Adrenal gland (tissue), 5 donors: ENCODE data around the gene PIGN.

Experiments
- POLR2A ChIP-seq, 2 donors: fragments of 450-650 bp; IDR thresholded peaks; one replicate each; pipeline ENCODE4 v1.6.1; 2017; ENCODE audit warnings: antibody characterized with exemption in 2 of 2, mild to moderate bottlenecking in 2 of 2, moderate library complexity in 1 of 2
- TF ChIP-seq, protein P1 (sequence below), 6 experiments: fragments of 450-650 bp in 4 of 6; fragments of 200-600 bp in 2 of 6; sonication (generic) in 1 of 6; IDR thresholded peaks; 1 replicate in 5 of 6; 2 replicates in 1 of 6; pipeline versions ENCODE4 v1.5.1 to v1.8.0; 2016 to 2021; ENCODE audit warnings: antibody characterized with exemption in 6 of 6, mild to moderate bottlenecking in 2 of 6, moderate library complexity in 1 of 6
- donor health status: DM: no; HTN: no; CAD: no.

DNA sequence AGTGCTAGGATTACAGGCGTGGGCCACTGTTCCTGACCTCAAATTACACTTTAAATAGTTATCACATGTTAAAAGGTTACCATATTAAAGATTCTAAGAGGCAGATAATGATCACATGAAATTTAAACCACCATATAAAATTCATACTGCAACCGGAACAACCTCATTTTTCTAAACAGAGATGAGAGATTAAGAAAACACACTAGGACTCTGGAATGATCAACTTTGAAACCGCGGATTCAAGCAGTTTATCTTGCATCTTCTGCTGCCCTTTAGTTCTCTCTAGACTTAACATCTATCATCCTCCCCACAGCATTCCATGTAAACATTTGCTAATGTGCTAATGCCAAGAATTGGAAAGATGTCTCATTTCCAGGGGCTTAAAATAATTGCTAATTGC lies 115.8 kb downstream of the PIGN start:
- TF ChIP-seq, protein P1, sequence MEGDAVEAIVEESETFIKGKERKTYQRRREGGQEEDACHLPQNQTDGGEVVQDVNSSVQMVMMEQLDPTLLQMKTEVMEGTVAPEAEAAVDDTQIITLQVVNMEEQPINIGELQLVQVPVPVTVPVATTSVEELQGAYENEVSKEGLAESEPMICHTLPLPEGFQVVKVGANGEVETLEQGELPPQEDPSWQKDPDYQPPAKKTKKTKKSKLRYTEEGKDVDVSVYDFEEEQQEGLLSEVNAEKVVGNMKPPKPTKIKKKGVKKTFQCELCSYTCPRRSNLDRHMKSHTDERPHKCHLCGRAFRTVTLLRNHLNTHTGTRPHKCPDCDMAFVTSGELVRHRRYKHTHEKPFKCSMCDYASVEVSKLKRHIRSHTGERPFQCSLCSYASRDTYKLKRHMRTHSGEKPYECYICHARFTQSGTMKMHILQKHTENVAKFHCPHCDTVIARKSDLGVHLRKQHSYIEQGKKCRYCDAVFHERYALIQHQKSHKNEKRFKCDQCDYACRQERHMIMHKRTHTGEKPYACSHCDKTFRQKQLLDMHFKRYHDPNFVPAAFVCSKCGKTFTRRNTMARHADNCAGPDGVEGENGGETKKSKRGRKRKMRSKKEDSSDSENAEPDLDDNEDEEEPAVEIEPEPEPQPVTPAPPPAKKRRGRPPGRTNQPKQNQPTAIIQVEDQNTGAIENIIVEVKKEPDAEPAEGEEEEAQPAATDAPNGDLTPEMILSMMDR (IDR thresholded peaks at IDR 0.05), result no peak
- TF ChIP-seq POLR2A (IDR thresholded peaks at IDR 0.05), result no peak
